B cell (primary cell): ENCODE data around the gene LSM10. TPM values are rescaled to one million over a fixed set of nuclear protein-coding genes. Genes with fewer than 3 reads are reported as not detected.

Experiments
- ATAC-seq: fragments of 200-7000 bp; cut with Tn5 transposase; one replicate; pipeline ENCODE4 v1.10.0; 2021; ENCODE audit warnings: low read depth, mild to moderate bottlenecking, moderate number of reproducible peaks, moderate library complexity
- CTCF ChIA-PET: fragments of 350-600 bp; sonication (Branson Sonifier 250); formaldehyde crosslinking; loops from one replicate; lab custom pipeline; 2021; ENCODE audit warnings: antibody characterized with exemption, inconsistent platforms; lab: Charles Lee
- POLR2A ChIA-PET: fragments of 350-600 bp; sonication (Branson Sonifier 250); formaldehyde crosslinking; loops from one replicate; lab custom pipeline; 2021; ENCODE audit warnings: antibody characterized with exemption; lab: Charles Lee
- DNase-seq: peaks from one replicate; pipeline ENCODE4 v3.0.0; 2013
- H2AFZ ChIP-seq: 2 replicates; pipeline ENCODE4 v1.6.1; 2012; ENCODE audit warnings: mild to moderate bottlenecking, low read depth, low read length; ENCODE audit not compliant: insufficient read depth, poor library complexity, severe bottlenecking
- H3K27ac ChIP-seq, 2 donors: 1 replicate in 1 of 2; 2 replicates in 1 of 2; pipeline ENCODE4 v1.5.1; 2012 to 2013; ENCODE audit warnings: low read length in 2 of 2, mild to moderate bottlenecking in 2 of 2, moderate library complexity in 1 of 2
- H3K27me3 ChIP-seq, 4 experiments: fragments of 200-600 bp in 1 of 4; sonication (generic) in 1 of 4; replicated peaks in 1 of 4; 1 replicate in 2 of 4; 2 replicates in 2 of 4; pipeline versions ENCODE4 v1.6.1 to v1.7.0; 2013 to 2016; ENCODE audit warnings: low read length in 3 of 4, mild to moderate bottlenecking in 2 of 4, mixed read lengths in 1 of 4, moderate library complexity in 1 of 4; ENCODE audit not compliant: insufficient read depth in 4 of 4, control insufficient read depth in 3 of 4; ENCODE audit errors: control extremely low read depth in 1 of 4
- H3K36me3 ChIP-seq, 2 experiments: replicated peaks in 1 of 2; 1 replicate in 1 of 2; 2 replicates in 1 of 2; pipeline versions ENCODE4 v1.6.1 to v1.7.1; 2013; ENCODE audit warnings: low read length in 1 of 2; ENCODE audit not compliant: insufficient read depth in 2 of 2, control insufficient read depth in 1 of 2; ENCODE audit errors: control extremely low read depth in 1 of 2, extremely low read depth in 1 of 2
- H3K4me1 ChIP-seq, 2 donors: fragments of 200-600 bp in 1 of 2; sonication (generic) in 1 of 2; 1 replicate in 1 of 2; 2 replicates in 1 of 2; pipeline versions ENCODE4 v1.5.1 to v1.6.1; 2013 to 2017; ENCODE audit warnings: low read length in 2 of 2; ENCODE audit not compliant: control insufficient read depth in 2 of 2, insufficient read depth in 2 of 2
- H3K4me2 ChIP-seq: replicated peaks from 2 replicates; pipeline ENCODE3; 2012; ENCODE audit warnings: mild to moderate bottlenecking, low read depth, low read length; ENCODE audit not compliant: poor library complexity, severe bottlenecking
- H3K4me3 ChIP-seq, 5 experiments: fragments of 200-600 bp in 1 of 5; sonication (generic) in 1 of 5; 1 replicate in 3 of 5; 2 replicates in 2 of 5; pipeline versions ENCODE4 v1.5.1 to v1.7.0; 2011 to 2016; ENCODE audit warnings: low read length in 4 of 5, mild to moderate bottlenecking in 4 of 5, low read depth in 2 of 5, control low read depth in 1 of 5, moderate library complexity in 1 of 5; ENCODE audit not compliant: insufficient read depth in 1 of 5; ENCODE audit errors: control extremely low read depth in 1 of 5, extremely low read depth in 1 of 5
- H3K79me2 ChIP-seq: fragments of 200-600 bp; sonication (generic); one replicate; pipeline ENCODE4 v1.6.0; 2016; ENCODE audit warnings: low read length; ENCODE audit not compliant: control insufficient read depth, insufficient read depth
- H3K9ac ChIP-seq: fragments of 200-600 bp; sonication (generic); 2 replicates; pipeline ENCODE4 v1.6.1; 2017; ENCODE audit warnings: mild to moderate bottlenecking, low read length, moderate library complexity
- H3K9me3 ChIP-seq, 3 donors: one replicate each; pipeline versions ENCODE4 v1.6.1 to v1.7.1; 2013; ENCODE audit warnings: low read length in 2 of 3; ENCODE audit not compliant: control insufficient read depth in 2 of 3, insufficient read depth in 1 of 3; ENCODE audit errors: control extremely low read depth in 1 of 3
- H4K20me1 ChIP-seq: 2 replicates; pipeline ENCODE4 v1.6.0; 2012; ENCODE audit warnings: mild to moderate bottlenecking, low read length; ENCODE audit not compliant: insufficient read depth, control insufficient read depth, poor library complexity, severe bottlenecking
- H3K27ac Mint-ChIP-seq: one replicate; pipeline ENCODE4 v1.8.0; 2021; ENCODE audit warnings: mixed read lengths
- H3K27me3 Mint-ChIP-seq: one replicate; pipeline ENCODE4 v1.8.0; 2021; ENCODE audit warnings: mixed read lengths
- H3K4me1 Mint-ChIP-seq: one replicate; pipeline ENCODE4 v1.8.0; 2021; ENCODE audit warnings: mixed read lengths
- H3K4me3 Mint-ChIP-seq: one replicate; pipeline ENCODE4 v1.8.0; 2021; ENCODE audit warnings: mixed read lengths
- H3K9me3 Mint-ChIP-seq: one replicate; pipeline ENCODE4 v1.8.0; 2022; ENCODE audit warnings: mixed read lengths; ENCODE audit not compliant: insufficient read depth
- CTCF ChIP-seq: fragments of 200-600 bp; IDR thresholded peaks from one replicate; pipeline ENCODE4 v1.8.0; 2022; ENCODE audit warnings: antibody characterized with exemption, mild to moderate bottlenecking
- EZH2 ChIP-seq: IDR thresholded peaks from 2 replicates; pipeline ENCODE4 v1.6.1; 2012; ENCODE audit warnings: borderline replicate concordance, low read depth, mild to moderate bottlenecking, moderate library complexity, low read length; ENCODE audit not compliant: insufficient read depth, poor library complexity, severe bottlenecking
- WGBS: methylation state at CpG from one replicate; pipeline ENCODE4 v1.1.5; 2013; ENCODE audit warnings: missing lambda C conversion rate; ENCODE audit not compliant: insufficient coverage; 5-methylcytosine and 5-hydroxymethylcytosine counted together
- intact Hi-C: fragments of 100-400 bp; cut with micrococcal nuclease; formaldehyde crosslinking; loops from one replicate; pipeline ENCODE4 v1.10.0; 2022
- polyA plus RNA-seq: library from polyadenylated mRNA; depleted of rRNA; stranded (reverse); fragments of >200 nt; gene quantifications from 2 replicates; pipeline ENCODE4 v1.2.3, GENCODE V29; 2012
- total RNA-seq, 2 donors: library from RNA; stranded (reverse); fragments of 120-200 nt in 1 of 2; gene quantifications; 1 replicate in 1 of 2; 2 replicates in 1 of 2; pipeline versions ENCODE4 v1.2.3 to v1.2.4, GENCODE V29; 2013 to 2022

LSM10 gene
- total and polyA plus RNA-seq, 2 donors (not counting 1 experiment from before 2014, with no cell fraction given), result 73.5 to 136 TPM

GRCh38 chr1:36425791-36426190, 28.1 kb upstream of the LSM10 start:
- TF ChIP-seq EZH2 (no peak), CTCF (no peak)
- H4K20me1 ChIP-seq, result no peaks in the 10 kb centered on the region
- 76% methylated on average over 4 of the region's 4 CpGs for WGBS
- no peak overlapping the region for H3K9ac ChIP-seq
- no peak overlapping the region for H2AFZ ChIP-seq
- no peaks in the 10 kb centered on the region for H3K79me2 ChIP-seq
- Mint-ChIP-seq H3K4me3 (no peak overlapping the region), H3K4me1 (peaks cover 2% of the 10 kb centered on the region), H3K9me3 (no peaks in the 10 kb centered on the region), H3K27ac (no peak overlapping the region), H3K27me3 (no peaks in the 10 kb centered on the region)
- no peak overlapping the region for H3K4me3 ChIP-seq
- H3K4me2 ChIP-seq, result no peak overlapping the region
- DNase-seq, result no peak
- H3K27me3 ChIP-seq, result no peaks in the 10 kb centered on the region
- H3K4me1 ChIP-seq, result peaks cover 0 to under 1% of the 10 kb centered on the region in 2 donors
- no peak overlapping the region for H3K27ac ChIP-seq
- POLR2A ChIA-PET, result interaction anchor here (0.6 kb wide), 1 partner anchor 160 kb away, joined by 4 read pairs; no protein-coding TSS in a partner anchor
- no peaks in the 10 kb centered on the region for H3K36me3 ChIP-seq
- ATAC-seq, result no peak
- CTCF ChIA-PET, result interaction anchor here (0.7 to 2.4 kb wide), 2 partner anchors 81 to 83 kb away, joined by 3 to 10 read pairs; no protein-coding TSS in a partner anchor
- intact Hi-C loops, result no loop called here
- H3K9me3 ChIP-seq, result no peaks in the 10 kb centered on the region

- no peak overlapping the region for H3K4me3 Mint-ChIP-seq
- no peak overlapping the region for H2AFZ ChIP-seq
- POLR2A ChIA-PET, result no interaction called here
- no peaks in the 10 kb centered on the region for H3K79me2 ChIP-seq
- H3K36me3 ChIP-seq, result no peaks in the 10 kb centered on the region
- no peak overlapping the region for H3K4me3 ChIP-seq
- peaks cover 8% of the 10 kb centered on the region for H3K4me1 Mint-ChIP-seq
- no peak overlapping the region for H3K27ac ChIP-seq
- WGBS, result 88% methylated on average over 3 of the region's 7 CpGs
- H3K4me1 ChIP-seq, result peaks cover 4 to 5% of the 10 kb centered on the region in 2 donors
- DNase-seq (no peak), ATAC-seq (no peak)
- H3K9me3 ChIP-seq, result no peaks in the 10 kb centered on the region
- CTCF ChIA-PET, result interaction anchor here (0.6 to 4.2 kb wide), 15 partner anchors 24 to 326 kb away, joined by 3 to 70 read pairs (median 4); partner anchors contain the start of genes EVA1B, LSM10 and TRAPPC3
- TF ChIP-seq CTCF, result no peak
- TF ChIP-seq EZH2, result no peak
- no peaks in the 10 kb centered on the region for H3K27me3 Mint-ChIP-seq
- H3K27me3 ChIP-seq, result no peaks in the 10 kb centered on the region
- intact Hi-C loops, result loop anchor here (1.0 to 2.0 kb wide), 2 partner anchors 272 to 321 kb away; partner anchors contain the start of gene TRAPPC3
- no peak overlapping the region for H3K27ac Mint-ChIP-seq
- no peak overlapping the region for H3K9ac ChIP-seq
- H4K20me1 ChIP-seq, result no peaks in the 10 kb centered on the region
- H3K9me3 Mint-ChIP-seq, result no peaks in the 10 kb centered on the region
- no peak overlapping the region for H3K4me2 ChIP-seq
Measured at GRCh38 chr1:36421649-36422048, 23.9 kb upstream of the LSM10 start.
